SU-DHL-6 (cell line): ENCODE data around the gene PTMS.

Experiments used
- CTCF ChIP-seq: fragments of 200-600 bp; sonication (generic); IDR thresholded peaks from one replicate; pipeline ENCODE4 v1.5.1; 2017; ENCODE audit warnings: antibody characterized with exemption, mild to moderate bottlenecking, low read length, moderate library complexity; ENCODE audit not compliant: insufficient read depth, poor library complexity, severe bottlenecking
- EZH2phosphoT487 ChIP-seq: fragments of 200-600 bp; sonication (generic), shearing (Covaris generic); conservative IDR thresholded peaks from 2 replicates; pipeline ENCODE4 v1.6.1; 2018; ENCODE audit warnings: mild to moderate bottlenecking, antibody characterized with exemption, low read length, moderate library complexity, mixed read lengths

- TF ChIP-seq CTCF: no peak
- TF ChIP-seq EZH2phosphoT487: no peak
Observed at GRCh38 chr12:6782850-6783566, 16.8 kb downstream of the PTMS start.
